Tibial artery (tissue), 4 donors: ENCODE results near the gene CDH4.

ENCODE experiments used
- DNase-seq, 2 donors: peaks; one replicate each; pipeline ENCODE4 v3.0.0-alpha.2; 2019
- H3K27ac ChIP-seq, 2 donors: fragments of 200-600 bp; sonication (generic) in 1 of 2; 1 replicate in 1 of 2; 2 replicates in 1 of 2; pipeline ENCODE4 v1.5.1; 2018 to 2019; ENCODE audit warnings: mild to moderate bottlenecking in 1 of 2
- H3K27me3 ChIP-seq, 2 donors: fragments of 200-600 bp; sonication (generic) in 1 of 2; one replicate each; pipeline versions ENCODE4 v1.5.1 to v1.6.0; 2016 to 2019
- H3K36me3 ChIP-seq, 3 donors: fragments of 200-600 bp; sonication (generic) in 2 of 3; one replicate each; pipeline ENCODE4 v1.5.1; 2016 to 2019; ENCODE audit warnings: mild to moderate bottlenecking in 2 of 3
- H3K4me1 ChIP-seq, 4 donors: fragments of 200-600 bp; sonication (generic) in 2 of 4; 1 replicate in 3 of 4; 2 replicates in 1 of 4; pipeline ENCODE4 v1.5.1; 2016 to 2019
- H3K4me3 ChIP-seq, 2 donors: fragments of 200-600 bp; sonication (generic) in 1 of 2; 1 replicate in 1 of 2; 2 replicates in 1 of 2; pipeline ENCODE4 v1.5.1; 2018 to 2019; ENCODE audit warnings: mild to moderate bottlenecking in 2 of 2
- H3K9me3 ChIP-seq, 3 donors: fragments of 200-600 bp; sonication (generic) in 1 of 3; one replicate each; pipeline ENCODE4 v1.5.1; 2016 to 2019
- intact Hi-C: fragments of 100-400 bp; cut with DNase I; formaldehyde crosslinking; loops from one replicate; pipeline ENCODE4 v1.15.0; 2023; ENCODE audit warnings: low total_unique reads
- TF ChIP-seq, protein P1 (sequence below), 2 experiments: fragments of 200-600 bp in 1 of 2; fragments of 450-650 bp in 1 of 2; IDR thresholded peaks; one replicate each; pipeline ENCODE4 v1.5.1; 2017 to 2019; ENCODE audit warnings: antibody characterized with exemption in 2 of 2, mild to moderate bottlenecking in 1 of 2, moderate library complexity in 1 of 2

Gene CDH4

DNA sequence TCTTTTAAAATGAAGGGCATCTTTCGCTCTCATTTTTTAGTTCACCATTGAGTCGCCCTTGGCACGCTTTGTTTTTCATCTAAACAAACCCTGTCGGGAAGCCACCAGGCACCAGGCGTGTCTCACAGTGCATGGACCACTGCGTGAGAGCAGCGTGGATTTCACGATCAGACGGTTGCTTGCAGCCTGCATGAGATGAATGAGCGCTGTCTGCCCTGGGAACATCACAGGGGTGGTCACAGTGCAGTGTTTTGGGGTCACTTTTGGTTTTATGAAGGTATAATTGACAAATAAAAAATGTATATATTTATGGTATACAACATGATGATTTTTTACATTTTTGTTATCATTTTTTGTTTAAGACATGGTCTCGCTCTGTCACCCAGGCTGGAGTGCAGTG, 61.3 kb downstream of the CDH4 start:
- TF ChIP-seq, protein P1, sequence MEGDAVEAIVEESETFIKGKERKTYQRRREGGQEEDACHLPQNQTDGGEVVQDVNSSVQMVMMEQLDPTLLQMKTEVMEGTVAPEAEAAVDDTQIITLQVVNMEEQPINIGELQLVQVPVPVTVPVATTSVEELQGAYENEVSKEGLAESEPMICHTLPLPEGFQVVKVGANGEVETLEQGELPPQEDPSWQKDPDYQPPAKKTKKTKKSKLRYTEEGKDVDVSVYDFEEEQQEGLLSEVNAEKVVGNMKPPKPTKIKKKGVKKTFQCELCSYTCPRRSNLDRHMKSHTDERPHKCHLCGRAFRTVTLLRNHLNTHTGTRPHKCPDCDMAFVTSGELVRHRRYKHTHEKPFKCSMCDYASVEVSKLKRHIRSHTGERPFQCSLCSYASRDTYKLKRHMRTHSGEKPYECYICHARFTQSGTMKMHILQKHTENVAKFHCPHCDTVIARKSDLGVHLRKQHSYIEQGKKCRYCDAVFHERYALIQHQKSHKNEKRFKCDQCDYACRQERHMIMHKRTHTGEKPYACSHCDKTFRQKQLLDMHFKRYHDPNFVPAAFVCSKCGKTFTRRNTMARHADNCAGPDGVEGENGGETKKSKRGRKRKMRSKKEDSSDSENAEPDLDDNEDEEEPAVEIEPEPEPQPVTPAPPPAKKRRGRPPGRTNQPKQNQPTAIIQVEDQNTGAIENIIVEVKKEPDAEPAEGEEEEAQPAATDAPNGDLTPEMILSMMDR (IDR thresholded peaks at IDR 0.05): no peak
- no peak for DNase-seq
- Histone ChIP-seq H3K27ac (no peak overlapping the region), H3K9me3 (no peaks in the 10 kb centered on the region), H3K4me3 (no peak overlapping the region), H3K27me3 (no peaks in the 10 kb centered on the region), H3K36me3 (no peaks in the 10 kb centered on the region), H3K4me1 (no peaks in the 10 kb centered on the region)
- intact Hi-C loops: no loop called here

DNA sequence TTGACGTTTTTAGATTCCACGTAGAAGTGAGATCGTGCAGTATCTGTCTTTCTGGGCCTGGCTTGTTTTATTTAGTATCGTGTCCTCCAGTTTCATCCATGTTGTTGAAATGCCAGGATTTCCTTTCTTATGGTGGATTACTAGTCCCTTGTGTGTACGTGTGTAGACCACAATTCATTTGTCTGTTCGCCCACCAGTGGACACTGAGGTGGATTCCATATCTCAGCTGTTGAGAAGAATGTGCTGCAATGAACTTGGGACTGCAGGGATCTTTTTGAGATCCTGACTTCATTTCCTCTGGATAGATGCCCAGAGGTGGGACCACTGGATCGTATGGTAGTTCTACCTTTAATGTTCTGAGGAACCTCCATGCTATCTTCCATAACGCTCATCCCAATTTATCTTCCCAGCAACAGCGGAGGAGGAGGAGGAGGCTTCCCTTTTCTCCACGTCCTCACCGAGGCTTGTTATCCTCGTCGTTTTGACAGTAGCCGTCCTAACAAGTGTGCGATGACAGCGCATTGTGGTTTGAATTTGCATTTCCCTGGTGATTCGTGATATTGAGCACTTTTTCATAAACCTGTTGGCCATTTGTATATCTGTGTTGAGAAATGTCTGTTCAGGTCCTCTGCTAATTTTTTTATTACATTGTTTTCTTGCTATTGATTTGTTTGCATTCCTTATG, 62.4 kb downstream of the CDH4 start:
- Histone ChIP-seq H3K4me3 (no peak overlapping the region), H3K36me3 (no peaks in the 10 kb centered on the region), H3K27me3 (no peaks in the 10 kb centered on the region), H3K4me1 (no peaks in the 10 kb centered on the region), H3K9me3 (no peaks in the 10 kb centered on the region), H3K27ac (no peak overlapping the region)
- intact Hi-C loops: no loop called here
- TF ChIP-seq, protein P1 (IDR thresholded peaks at IDR 0.05): no peak
- DNase-seq: no peak

DNA sequence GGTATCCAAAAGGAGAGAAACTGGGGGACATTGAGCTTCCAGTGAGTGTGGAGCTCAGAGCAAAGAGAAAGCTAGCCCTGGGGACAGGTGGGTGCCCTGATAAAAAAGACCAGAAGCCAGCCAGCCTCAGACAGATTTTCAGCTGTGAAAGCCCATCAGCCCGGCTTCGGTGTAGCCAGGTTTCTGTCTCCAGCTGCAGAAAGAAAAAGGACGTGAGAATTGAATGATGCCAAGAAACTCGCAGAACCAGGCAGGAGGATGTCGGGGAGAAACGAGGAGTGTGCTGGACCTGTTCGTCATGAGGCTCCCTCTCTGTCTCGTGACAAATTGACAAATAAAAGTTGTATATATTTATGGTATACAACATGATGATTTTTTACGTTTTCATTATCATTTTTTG, 63.3 kb downstream of the CDH4 start:
- intact Hi-C loops: no loop called here
- H3K4me1 ChIP-seq: no peaks in the 10 kb centered on the region
- H3K9me3 ChIP-seq: no peaks in the 10 kb centered on the region
- no peak for DNase-seq
- H3K36me3 ChIP-seq: no peaks in the 10 kb centered on the region
- H3K27ac ChIP-seq: no peak overlapping the region
- H3K4me3 ChIP-seq: no peak overlapping the region
- no peaks in the 10 kb centered on the region for H3K27me3 ChIP-seq
- TF ChIP-seq, protein P1 (IDR thresholded peaks at IDR 0.05): no peak

DNA sequence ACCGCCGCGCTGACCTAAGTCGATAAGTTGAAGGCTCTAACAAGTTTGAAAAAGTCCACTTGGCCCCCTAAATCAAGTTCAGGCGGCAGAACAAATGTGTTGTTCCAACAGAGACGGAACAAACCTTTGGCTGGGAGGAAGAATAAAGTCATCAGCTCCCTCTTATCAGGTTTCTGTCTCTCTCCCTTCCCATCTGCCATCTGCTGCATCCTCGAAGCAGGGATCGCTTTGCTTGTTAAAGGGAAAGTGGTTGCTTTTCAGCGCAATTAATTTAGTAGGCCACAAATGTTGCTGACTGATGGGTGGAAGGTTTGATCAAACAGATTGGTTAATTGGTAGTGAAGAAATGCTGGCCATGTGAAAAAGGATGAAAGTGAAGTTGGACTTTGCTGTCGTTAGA, 64.3 kb downstream of the CDH4 start:
- no peak for DNase-seq
- Histone ChIP-seq H3K27ac (no peak overlapping the region), H3K36me3 (no peaks in the 10 kb centered on the region), H3K27me3 (no peaks in the 10 kb centered on the region), H3K4me1 (no peaks in the 10 kb centered on the region), H3K9me3 (no peaks in the 10 kb centered on the region), H3K4me3 (no peak overlapping the region)
- TF ChIP-seq, protein P1 (IDR thresholded peaks at IDR 0.05): no peak
- intact Hi-C loops: no loop called here

DNA sequence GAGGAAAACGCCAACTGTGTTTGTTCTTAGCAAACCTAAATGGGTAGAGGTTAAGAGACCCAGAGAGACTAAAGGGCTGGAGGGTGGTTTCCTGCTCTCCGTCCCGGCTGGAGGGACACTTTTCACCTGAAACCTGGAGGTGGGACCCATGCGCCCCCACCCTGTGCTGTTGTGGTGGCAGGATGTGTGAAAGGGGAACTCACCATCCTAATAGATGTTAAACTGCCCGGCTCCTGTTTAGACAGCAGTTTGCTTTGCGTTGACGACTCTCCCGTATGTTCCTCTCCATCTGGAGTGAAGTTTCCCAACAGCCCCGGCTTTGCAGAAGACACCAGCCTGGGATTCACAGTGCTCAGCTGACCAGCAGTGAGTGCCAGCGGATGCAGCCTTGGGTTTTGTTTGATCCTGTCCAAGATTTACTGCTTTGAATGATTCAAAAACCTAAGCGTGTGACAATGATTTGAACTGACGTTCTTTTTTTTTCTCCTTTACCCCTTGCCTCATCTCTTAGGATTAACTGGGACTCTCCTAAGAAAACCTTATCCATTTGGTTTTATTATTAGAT, 66.0 kb downstream of the CDH4 start:
- Histone ChIP-seq H3K4me3 (no peak overlapping the region), H3K27me3 (peaks cover 0 to under 1% of the 10 kb centered on the region in 2 donors), H3K27ac (no peak overlapping the region), H3K4me1 (no peaks in the 10 kb centered on the region), H3K9me3 (no peaks in the 10 kb centered on the region), H3K36me3 (no peaks in the 10 kb centered on the region)
- TF ChIP-seq, protein P1 (IDR thresholded peaks at IDR 0.05): no peak
- DNase-seq: no peak
- intact Hi-C loops: no loop called here
